T-cell (primary cell): ENCODE data around the gene TNNT3. TPM values are rescaled to one million over a fixed set of nuclear protein-coding genes. Genes with fewer than 3 reads are reported as not detected.

ENCODE experiments used
- ATAC-seq, 4 experiments: fragments of 200-7000 bp in 3 of 4; fragments of 150-1000 bp in 1 of 4; cut with Tn5 transposase; replicated peaks in 1 of 4; 1 replicate in 3 of 4; 2 replicates in 1 of 4; pipeline ENCODE4 v1.10.0; 2021; ENCODE audit warnings: moderate library complexity in 3 of 4, mild to moderate bottlenecking in 2 of 4, moderate number of reproducible peaks in 1 of 4
- CTCF ChIA-PET, 2 donors: fragments of 300-600 bp; sonication (Branson Sonifier 250); formaldehyde crosslinking; loops; one replicate each; lab custom pipeline; 2022; ENCODE audit warnings: antibody characterized with exemption in 2 of 2; lab: Charles Lee
- POLR2A ChIA-PET, 2 donors: fragments of 300-600 bp; sonication (Branson Sonifier 250); formaldehyde crosslinking; loops; one replicate each; lab custom pipeline; 2022; ENCODE audit warnings: antibody characterized with exemption in 2 of 2; lab: Charles Lee
- DNase-seq, 35 experiments: peaks; one replicate each; pipeline versions ENCODE4 v3.0.0 to v3.0.0-alpha.2; 2013 to 2023
- H3K27ac ChIP-seq: one replicate; pipeline ENCODE4 v1.5.1; 2013; ENCODE audit warnings: low read length
- H3K27me3 ChIP-seq, 2 experiments: replicated peaks in 1 of 2; 1 replicate in 1 of 2; 2 replicates in 1 of 2; pipeline versions ENCODE4 v1.6.1 to v1.7.0; 2013; ENCODE audit warnings: low read length in 1 of 2, mixed read lengths in 1 of 2; ENCODE audit not compliant: control insufficient read depth in 2 of 2, insufficient read depth in 2 of 2; ENCODE audit errors: extremely low read depth in 1 of 2
- H3K36me3 ChIP-seq, 2 donors: 1 replicate in 1 of 2; 2 replicates in 1 of 2; pipeline versions ENCODE4 v1.6.1 to v1.7.0; 2013; ENCODE audit warnings: low read length in 1 of 2; ENCODE audit not compliant: control insufficient read depth in 2 of 2, insufficient read depth in 1 of 2; ENCODE audit errors: extremely low read depth in 1 of 2
- H3K4me1 ChIP-seq, 2 experiments: 1 replicate in 1 of 2; 2 replicates in 1 of 2; pipeline versions ENCODE4 v1.6.1 to v1.7.0; 2013; ENCODE audit warnings: low read length in 2 of 2, mixed read lengths in 1 of 2; ENCODE audit not compliant: insufficient read depth in 2 of 2, control insufficient read depth in 1 of 2; ENCODE audit errors: extremely low read depth in 1 of 2
- H3K4me3 ChIP-seq, 2 donors: 1 replicate in 1 of 2; 2 replicates in 1 of 2; pipeline versions ENCODE4 v1.5.1 to v1.7.0; 2013; ENCODE audit warnings: mild to moderate bottlenecking in 2 of 2, low read length in 1 of 2, moderate library complexity in 1 of 2; ENCODE audit not compliant: control insufficient read depth in 1 of 2; ENCODE audit errors: extremely low read depth in 1 of 2
- H3K9me3 ChIP-seq: 2 replicates; pipeline ENCODE4 v1.7.0; 2013
- H3K27ac Mint-ChIP-seq, 2 donors: one replicate each; pipeline ENCODE4 v1.8.0; 2020 to 2021; ENCODE audit warnings: mild to moderate bottlenecking in 2 of 2, mixed read lengths in 2 of 2
- H3K27me3 Mint-ChIP-seq, 2 donors: one replicate each; pipeline ENCODE4 v1.8.0; 2021 to 2022; ENCODE audit warnings: mixed read lengths in 2 of 2
- H3K36me3 Mint-ChIP-seq: one replicate; pipeline ENCODE4 v1.8.0; 2021; ENCODE audit warnings: mixed read lengths
- H3K4me1 Mint-ChIP-seq, 3 donors: one replicate each; pipeline ENCODE4 v1.8.0; 2020 to 2022; ENCODE audit warnings: mixed read lengths in 3 of 3, mild to moderate bottlenecking in 1 of 3
- H3K4me3 Mint-ChIP-seq, 3 donors: one replicate each; pipeline ENCODE4 v1.8.0; 2020 to 2022; ENCODE audit warnings: mild to moderate bottlenecking in 3 of 3, mixed read lengths in 3 of 3, moderate library complexity in 3 of 3
- H3K9me3 Mint-ChIP-seq, 3 donors: one replicate each; pipeline ENCODE4 v1.8.0; 2020 to 2022; ENCODE audit warnings: mixed read lengths in 3 of 3
- WGBS: methylation state at CpG from one replicate; pipeline ENCODE4 v1.1.5; 2013; ENCODE audit warnings: missing lambda C conversion rate; ENCODE audit not compliant: insufficient coverage; 5-methylcytosine and 5-hydroxymethylcytosine counted together
- total RNA-seq, 35 experiments: library from RNA in 6 of 35; stranded (reverse) in 6 of 35; fragments of 120-200 nt in 1 of 35; gene quantifications; one replicate each; pipeline versions ENCODE4 v1.2.1 to v1.2.4 and lab custom pipeline; 2013 to 2026

Gene TNNT3
- 10 to 100 TPM; 15.9 to 22.1 (median 18.2) TPM for total RNA-seq
- total RNA-seq (2013), result 8.1 TPM
- total RNA-seq (lab: John Stamatoyannopoulos, UW), result 0 to 16.0 (median 9.4) reads per million in 29 experiments

GRCh38 chr11:1919391-1920127 is at the start of gene TNNT3:
TSS of gene TNNT3 (plus strand) at chr11:1919703. CDS start at chr11:1922875, 3,172 bp downstream.
- peaks cover 5 to 48% of the 10 kb centered on the region in 2 experiments for H3K4me1 ChIP-seq
- Mint-ChIP-seq H3K27me3 (peaks cover 14 to 17% of the 10 kb centered on the region in 2 donors), H3K4me3 (peak within 1 kb of the TSS in 1 of 3 donors; percentile 17), H3K36me3 (no peaks in the 10 kb centered on the region), H3K9me3 (no peaks in the 10 kb centered on the region), H3K4me1 (peaks cover 16 to 31% (median 22%) of the 10 kb centered on the region in 3 donors), H3K27ac (peak within 1 kb of the TSS in 1 of 2 donors; percentile 19)
- WGBS, result 87% methylated on average over 30 of the region's 31 CpGs
- no peaks in the 10 kb centered on the region for H3K36me3 ChIP-seq
- no peak within 1 kb of the TSS for H3K27ac ChIP-seq
- H3K4me3 ChIP-seq, result no peak within 1 kb of the TSS
- POLR2A ChIA-PET, result no interaction called here
- DNase-seq (no peak), ATAC-seq (no peak)
- CTCF ChIA-PET, result no interaction called here
- peaks cover 0 to 28% of the 10 kb centered on the region in 2 experiments for H3K27me3 ChIP-seq
- H3K9me3 ChIP-seq, result no peaks in the 10 kb centered on the region

GRCh38 chr11:1870326-1870696 is 49.2 kb upstream of the TNNT3 start:
- Mint-ChIP-seq H3K9me3 (no peaks in the 10 kb centered on the region), H3K36me3 (peaks cover 2% of the 10 kb centered on the region), H3K4me3 (peak overlapping the region; percentile 75 to 79 (median 75)), H3K27me3 (no peaks in the 10 kb centered on the region), H3K27ac (peak overlapping the region; percentile 93 to 94), H3K4me1 (peaks cover 41 to 70% (median 69%) of the 10 kb centered on the region in 3 donors)
- peaks cover 29 to 96% of the 10 kb centered on the region in 2 experiments for H3K4me1 ChIP-seq
- peaks cover 11 to 17% of the 10 kb centered on the region in 2 donors for H3K36me3 ChIP-seq
- ATAC-seq, result peak in 1 of 4 experiments; percentile 1
- H3K27me3 ChIP-seq, result no peaks in the 10 kb centered on the region
- CTCF ChIA-PET, result interaction anchor here in 1 of 2 donors (0.5 kb wide), 1 partner anchor 35 kb away, joined by 4 read pairs; no protein-coding TSS in a partner anchor
- 81% methylated on average over 11 of the region's 12 CpGs for WGBS
- H3K9me3 ChIP-seq, result no peaks in the 10 kb centered on the region
- H3K27ac ChIP-seq, result peak overlapping the region; percentile 53
- H3K4me3 ChIP-seq, result peak overlapping the region; percentile 20 to 52
- no peak for DNase-seq
- POLR2A ChIA-PET, result no interaction called here

- DNase-seq (peak in 30 of 35 experiments; percentile 28 to 77 (median 48)), ATAC-seq (peak; percentile 76 to 87 (median 84))
- Histone ChIP-seq H3K9me3 (no peaks in the 10 kb centered on the region), H3K27ac (peak overlapping the region; percentile 53), H3K4me3 (peak overlapping the region; percentile 20 to 52), H3K27me3 (no peaks in the 10 kb centered on the region), H3K4me1 (peaks cover 29 to 95% of the 10 kb centered on the region in 2 experiments), H3K36me3 (peaks cover 7 to 14% of the 10 kb centered on the region in 2 donors)
- H3K27ac Mint-ChIP-seq, result peak overlapping the region; percentile 93 to 94
- peak overlapping the region; percentile 75 to 79 (median 75) for H3K4me3 Mint-ChIP-seq
- 33% methylated on average over 49 of the region's 50 CpGs for WGBS
- CTCF ChIA-PET, result interaction anchor here in 1 of 2 donors (0.5 kb wide), 1 partner anchor 35 kb away, joined by 4 read pairs; no protein-coding TSS in a partner anchor
- POLR2A ChIA-PET, result interaction anchor here in 1 of 2 donors (0.6 kb wide), 1 partner anchor 11 kb away, joined by 10 read pairs; no protein-coding TSS in a partner anchor
- H3K27me3 Mint-ChIP-seq, result no peaks in the 10 kb centered on the region
- H3K9me3 Mint-ChIP-seq, result no peaks in the 10 kb centered on the region
- peaks cover 43 to 67% (median 66%) of the 10 kb centered on the region in 3 donors for H3K4me1 Mint-ChIP-seq
- H3K36me3 Mint-ChIP-seq, result peaks cover 2% of the 10 kb centered on the region
Observed at GRCh38 chr11:1870721-1871466, 48.6 kb upstream of the TNNT3 start.

GRCh38 chr11:1871531-1871930 is 48.0 kb upstream of the TNNT3 start:
- H3K9me3 Mint-ChIP-seq, result no peaks in the 10 kb centered on the region

GRCh38 chr11:1872267-1872985 is 47.1 kb upstream of the TNNT3 start:
- Histone ChIP-seq H3K4me3 (no peak overlapping the region), H3K27ac (no peak overlapping the region), H3K36me3 (peaks cover 0 to 13% of the 10 kb centered on the region in 2 donors), H3K27me3 (no peaks in the 10 kb centered on the region), H3K9me3 (no peaks in the 10 kb centered on the region), H3K4me1 (peaks cover 23 to 90% of the 10 kb centered on the region in 2 experiments)
- DNase-seq (no peak), ATAC-seq (no peak)
- Mint-ChIP-seq H3K36me3 (peaks cover 2% of the 10 kb centered on the region), H3K4me1 (peaks cover 43 to 59% (median 59%) of the 10 kb centered on the region in 3 donors), H3K4me3 (peak overlapping the region in 1 of 3 donors; percentile 79), H3K27ac (peak overlapping the region; percentile 52 to 73), H3K9me3 (no peaks in the 10 kb centered on the region), H3K27me3 (no peaks in the 10 kb centered on the region)
- 90% methylated on average over 19 of the region's 25 CpGs for WGBS
- POLR2A ChIA-PET, result no interaction called here
- CTCF ChIA-PET, result no interaction called here

More at GRCh38 chr11:1871531-1871930, 48.0 kb upstream of the TNNT3 start:
- Histone ChIP-seq H3K27me3 (no peaks in the 10 kb centered on the region), H3K9me3 (no peaks in the 10 kb centered on the region), H3K4me1 (peaks cover 29 to 95% of the 10 kb centered on the region in 2 experiments), H3K27ac (peak overlapping the region; percentile 53), H3K4me3 (no peak overlapping the region), H3K36me3 (peaks cover 5 to 13% of the 10 kb centered on the region in 2 donors)
- Mint-ChIP-seq H3K36me3 (peaks cover 2% of the 10 kb centered on the region), H3K27me3 (no peaks in the 10 kb centered on the region), H3K4me3 (peak overlapping the region in 2 of 3 donors; percentile 24 to 79), H3K4me1 (peaks cover 43 to 65% (median 64%) of the 10 kb centered on the region in 3 donors), H3K27ac (peak overlapping the region in 1 of 2 donors; percentile 73)
- peak in 1 of 35 experiments; percentile 0 for DNase-seq
- 94% methylated on average over 12 of the region's 15 CpGs for WGBS
- POLR2A ChIA-PET, result no interaction called here
- CTCF ChIA-PET, result no interaction called here
- ATAC-seq, result no peak
